Mesendoderm (in vitro differentiated cells): ENCODE measurements around the gene GMCL2.
A peak's percentile ranks its signal among the peaks of the same experiment; 100 is the strongest.
"Not testable (repeated sequence)": the region's sequence is repeated elsewhere in the genome, so short reads cannot be mapped to it uniquely, and the experiment has no call there.

Source experiments
- DNase-seq: peaks from one replicate; pipeline ENCODE4 v3.0.0; 2013
- H2AK5ac ChIP-seq: 2 replicates; pipeline ENCODE4 v1.6.1; 2013; ENCODE audit warnings: low read length, inconsistent platforms
- H2BK120ac ChIP-seq: 2 replicates; pipeline ENCODE4 v1.6.1; 2013; ENCODE audit warnings: low read depth, mild to moderate bottlenecking, low read length, moderate library complexity, mixed read lengths
- H2BK15ac ChIP-seq: replicated peaks from 2 replicates; pipeline ENCODE4 v1.6.1; 2013; ENCODE audit warnings: low read depth, mild to moderate bottlenecking, moderate library complexity
- H2BK5ac ChIP-seq: 2 replicates; pipeline ENCODE4 v1.6.1; 2013; ENCODE audit warnings: low read length, inconsistent platforms
- H3K18ac ChIP-seq: 2 replicates; pipeline ENCODE4 v1.6.1; 2013; ENCODE audit warnings: mild to moderate bottlenecking, low read length, mixed read lengths
- H3K23ac ChIP-seq: one replicate; pipeline ENCODE4 v1.6.1; 2013; ENCODE audit warnings: low read length
- H3K27ac ChIP-seq: 2 replicates; pipeline ENCODE4 v1.5.1; 2013; ENCODE audit warnings: low read depth, mild to moderate bottlenecking, inconsistent platforms, low read length, moderate library complexity
- H3K27me3 ChIP-seq: 2 replicates; pipeline ENCODE4 v1.6.1; 2013; ENCODE audit warnings: low read length, control low read depth, mild to moderate bottlenecking, inconsistent platforms; ENCODE audit not compliant: insufficient read depth, poor library complexity
- H3K36me3 ChIP-seq: 2 replicates; pipeline ENCODE4 v1.6.1; 2013; ENCODE audit warnings: low read length, inconsistent platforms; ENCODE audit not compliant: control insufficient read depth, insufficient read depth
- H3K4ac ChIP-seq: one replicate; pipeline ENCODE4 v1.6.1; 2013; ENCODE audit warnings: low read depth, mild to moderate bottlenecking, low read length, moderate library complexity
- H3K4me1 ChIP-seq: 2 replicates; pipeline ENCODE4 v1.6.1; 2013; ENCODE audit warnings: low read depth, low read length, inconsistent platforms; ENCODE audit not compliant: control insufficient read depth
- H3K4me2 ChIP-seq: 2 replicates; pipeline ENCODE4 v1.6.1; 2013; ENCODE audit warnings: low read length
- H3K4me3 ChIP-seq: 2 replicates; pipeline ENCODE4 v1.5.1; 2013; ENCODE audit warnings: mild to moderate bottlenecking, low read length
- H3K56ac ChIP-seq: one replicate; pipeline ENCODE4 v1.6.1; 2013; ENCODE audit warnings: low read length
- H3K79me1 ChIP-seq: 2 replicates; pipeline ENCODE4 v1.6.1; 2013; ENCODE audit warnings: low read length, inconsistent platforms
- H3K79me2 ChIP-seq: 2 replicates; pipeline ENCODE4 v1.6.1; 2013; ENCODE audit warnings: mild to moderate bottlenecking, low read length; ENCODE audit not compliant: control insufficient read depth, insufficient read depth
- H3K9ac ChIP-seq: 2 replicates; pipeline ENCODE4 v1.6.1; 2013; ENCODE audit warnings: low read length, inconsistent platforms
- H4K5ac ChIP-seq: one replicate; pipeline ENCODE4 v1.6.1; 2013; ENCODE audit warnings: low read length
- H4K8ac ChIP-seq: one replicate; pipeline ENCODE4 v1.6.1; 2013; ENCODE audit warnings: low read depth, mild to moderate bottlenecking, control low read depth, low read length, moderate library complexity
- WGBS: extraction: QIAGEN DNeasy Blood & Tissue Kit; methylation state at CpG from one replicate; pipeline ENCODE4 v1.1.7; 2013; ENCODE audit warnings: low lambda C conversion rate, missing lambda C conversion rate; ENCODE audit not compliant: insufficient coverage; ENCODE audit errors: extremely low coverage; 5-methylcytosine and 5-hydroxymethylcytosine counted together

Gene GMCL2

DNA sequence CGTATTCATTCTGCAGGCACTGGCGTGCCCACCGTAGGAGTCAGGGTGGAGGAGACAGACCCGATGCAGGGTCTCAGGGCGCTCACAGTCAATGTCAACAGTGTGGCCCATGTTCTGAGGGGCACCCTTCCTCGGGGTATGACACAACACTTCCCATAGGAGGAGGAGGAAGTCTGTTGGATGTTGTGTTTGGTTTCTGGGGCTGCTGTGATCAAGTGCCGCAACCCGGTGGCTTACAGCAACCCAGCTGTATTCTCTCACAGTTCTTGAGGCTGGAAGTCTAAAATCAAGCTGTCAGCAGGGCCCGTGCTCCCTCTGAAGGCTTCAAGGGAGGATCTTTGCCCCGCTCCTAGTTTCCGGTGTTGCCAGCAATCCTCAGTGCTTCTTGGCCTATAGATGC, 11.5 kb upstream of the GMCL2 start:
- Histone ChIP-seq H3K36me3 (no peaks in the 10 kb centered on the region), H2BK5ac (no peak overlapping the region), H2BK15ac (no peak overlapping the region), H2AK5ac (no peak overlapping the region), H3K27ac (no peak overlapping the region), H3K79me1 (no peaks in the 10 kb centered on the region), H3K9ac (no peak overlapping the region), H3K4me1 (no peaks in the 10 kb centered on the region), H4K5ac (no peak overlapping the region), H3K79me2 (no peaks in the 10 kb centered on the region), H3K4me3 (no peak overlapping the region), H3K23ac (no peak overlapping the region), H3K27me3 (no peaks in the 10 kb centered on the region), H3K56ac (no peak overlapping the region), H2BK120ac (no peak overlapping the region), H3K4ac (no peak overlapping the region), H4K8ac (no peak overlapping the region), H3K18ac (no peak overlapping the region), H3K4me2 (no peak overlapping the region)
- WGBS = no CpG with 5 or more reads among the region's 11 CpGs
- DNase-seq = no peak

DNA sequence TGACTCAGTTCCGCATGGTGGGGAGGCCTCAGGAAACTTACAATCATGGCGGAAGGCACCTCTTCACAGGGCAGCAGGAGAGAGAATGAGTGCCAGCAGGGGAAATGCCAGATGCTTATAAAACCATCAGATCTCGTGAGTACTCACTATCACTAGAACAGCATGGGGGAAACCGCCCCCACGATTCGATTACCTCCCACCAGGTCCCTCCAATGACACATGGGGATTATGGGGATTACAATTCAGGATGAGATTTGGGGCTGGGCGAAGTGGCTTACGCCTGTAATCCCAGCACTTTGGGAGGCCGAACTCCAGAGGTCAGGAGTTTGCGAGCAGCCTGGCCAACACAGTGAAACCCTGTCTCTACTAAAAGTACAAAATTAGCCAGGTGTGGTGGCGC, 11.0 kb upstream of the GMCL2 start:
- not testable (repeated sequence) for H3K36me3 ChIP-seq, H4K8ac ChIP-seq, H3K9ac ChIP-seq, H3K27me3 ChIP-seq, H3K23ac ChIP-seq, DNase-seq, H3K4me2 ChIP-seq, H3K4ac ChIP-seq, H3K79me2 ChIP-seq, H2BK5ac ChIP-seq, H3K4me3 ChIP-seq, H3K79me1 ChIP-seq, H3K56ac ChIP-seq, H3K18ac ChIP-seq, H4K5ac ChIP-seq, H2BK15ac ChIP-seq, H2AK5ac ChIP-seq, H3K4me1 ChIP-seq, H2BK120ac ChIP-seq, H3K27ac ChIP-seq
- WGBS = no CpG with 5 or more reads among the region's 11 CpGs

DNA sequence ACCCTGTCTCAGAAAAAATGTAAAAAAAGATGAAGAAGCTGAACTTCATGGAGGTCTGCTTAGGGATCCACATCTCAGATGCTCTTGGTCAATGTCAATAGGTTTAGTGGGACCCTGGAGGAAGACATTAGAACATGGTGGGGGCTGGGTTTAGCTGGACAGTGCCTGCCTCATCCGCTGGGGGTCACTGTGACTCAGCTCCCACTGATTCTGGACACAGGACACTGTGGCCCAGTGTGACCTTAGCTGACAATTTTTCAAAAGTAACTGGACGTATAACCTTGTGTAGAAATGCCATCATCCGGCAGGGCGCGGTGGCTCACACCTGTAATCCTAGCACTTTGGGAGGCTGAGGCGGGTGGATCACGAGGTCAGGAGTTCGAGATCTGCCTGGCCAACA, 9.8 kb upstream of the GMCL2 start:
- DNase-seq = no peak
- Histone ChIP-seq H2BK120ac (no peak overlapping the region), H3K79me2 (no peaks in the 10 kb centered on the region), H3K4ac (no peak overlapping the region), H4K8ac (no peak overlapping the region), H2BK15ac (no peak overlapping the region), H3K4me2 (no peak overlapping the region), H3K79me1 (no peaks in the 10 kb centered on the region), H3K27me3 (no peaks in the 10 kb centered on the region), H3K4me1 (no peaks in the 10 kb centered on the region), H3K18ac (no peak overlapping the region), H3K27ac (no peak overlapping the region), H4K5ac (no peak overlapping the region), H3K9ac (no peak overlapping the region), H3K4me3 (no peak overlapping the region), H2BK5ac (no peak overlapping the region), H3K23ac (no peak overlapping the region), H3K36me3 (no peaks in the 10 kb centered on the region), H3K56ac (no peak overlapping the region), H2AK5ac (no peak overlapping the region)
- no CpG with 5 or more reads among the region's 8 CpGs for WGBS

DNA sequence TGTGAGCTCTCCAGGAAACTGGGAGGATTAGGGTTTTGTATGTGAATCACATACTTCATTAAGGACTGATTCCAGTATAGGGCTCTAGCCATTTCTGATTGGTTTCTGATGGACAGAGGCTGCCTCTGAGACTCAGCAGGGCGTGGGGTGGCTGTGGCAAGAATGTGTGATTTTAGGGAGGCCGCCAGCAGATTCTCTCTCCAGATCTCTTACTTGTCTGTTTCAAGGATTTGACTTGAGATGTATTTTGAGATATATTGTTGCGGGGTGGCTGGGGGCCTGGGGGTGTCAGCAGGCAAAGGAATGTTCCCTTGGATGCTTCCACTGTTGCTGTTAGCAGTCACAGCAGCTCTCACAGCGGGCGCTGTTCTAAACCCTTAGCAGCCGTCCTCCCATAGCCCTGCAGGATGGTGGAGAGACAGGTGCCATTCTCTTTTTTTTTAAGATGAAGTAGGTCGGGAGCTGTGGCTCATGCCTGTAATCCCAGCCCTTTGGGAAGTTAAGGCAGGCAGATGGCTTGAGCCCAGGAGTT, 9.2 kb upstream of the GMCL2 start:
- H3K4me3 ChIP-seq = no peak overlapping the region
- WGBS = no CpG with 5 or more reads among the region's 7 CpGs
- H4K8ac ChIP-seq = no peak overlapping the region

DNA sequence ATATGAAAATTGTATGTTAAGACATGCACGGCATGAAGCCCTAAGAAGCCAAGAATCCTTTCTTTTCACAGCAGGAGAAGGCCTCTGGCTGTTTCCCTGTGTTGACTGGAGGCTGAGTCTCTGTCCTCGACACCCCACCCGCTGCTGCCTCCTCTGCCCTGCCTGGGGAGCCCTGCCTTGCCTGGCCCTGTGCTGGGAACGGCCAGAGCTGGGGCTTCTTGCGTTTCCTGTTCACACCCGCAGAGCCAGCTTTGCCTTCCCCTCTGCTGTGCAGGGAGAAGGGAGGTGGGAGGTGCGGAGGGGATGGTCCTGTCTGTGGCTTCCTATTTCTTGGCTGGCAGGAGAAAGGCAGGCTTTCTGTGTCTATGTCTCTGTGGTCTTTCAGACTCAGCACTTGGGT, 6.9 kb upstream of the GMCL2 start:
- DNase-seq = no peak
- Histone ChIP-seq H2BK120ac (no peak overlapping the region), H3K56ac (no peak overlapping the region), H3K79me2 (no peaks in the 10 kb centered on the region), H3K4me3 (no peak overlapping the region), H3K27me3 (no peaks in the 10 kb centered on the region), H3K36me3 (no peaks in the 10 kb centered on the region), H2BK15ac (no peak overlapping the region), H3K18ac (no peak overlapping the region), H3K4me1 (no peaks in the 10 kb centered on the region), H3K4ac (no peak overlapping the region), H3K79me1 (no peaks in the 10 kb centered on the region), H3K4me2 (no peak overlapping the region), H4K5ac (no peak overlapping the region), H4K8ac (no peak overlapping the region), H2BK5ac (no peak overlapping the region), H3K9ac (no peak overlapping the region), H2AK5ac (no peak overlapping the region), H3K27ac (no peak overlapping the region), H3K23ac (no peak overlapping the region)
- WGBS = no CpG with 5 or more reads among the region's 7 CpGs

More for the DNA sequence above, 9.2 kb upstream of the GMCL2 start:
- Histone ChIP-seq H4K5ac (no peak overlapping the region), H2AK5ac (no peak overlapping the region), H3K4me2 (no peak overlapping the region), H3K27ac (no peak overlapping the region), H3K9ac (no peak overlapping the region), H3K79me1 (no peaks in the 10 kb centered on the region), H3K79me2 (no peaks in the 10 kb centered on the region), H2BK5ac (no peak overlapping the region), H3K23ac (no peak overlapping the region), H3K56ac (no peak overlapping the region), H3K4me1 (no peaks in the 10 kb centered on the region), H3K18ac (no peak overlapping the region), H2BK15ac (no peak overlapping the region), H3K27me3 (no peaks in the 10 kb centered on the region), H3K4ac (no peak overlapping the region), H3K36me3 (no peaks in the 10 kb centered on the region), H2BK120ac (no peak overlapping the region)
- no peak for DNase-seq

DNA sequence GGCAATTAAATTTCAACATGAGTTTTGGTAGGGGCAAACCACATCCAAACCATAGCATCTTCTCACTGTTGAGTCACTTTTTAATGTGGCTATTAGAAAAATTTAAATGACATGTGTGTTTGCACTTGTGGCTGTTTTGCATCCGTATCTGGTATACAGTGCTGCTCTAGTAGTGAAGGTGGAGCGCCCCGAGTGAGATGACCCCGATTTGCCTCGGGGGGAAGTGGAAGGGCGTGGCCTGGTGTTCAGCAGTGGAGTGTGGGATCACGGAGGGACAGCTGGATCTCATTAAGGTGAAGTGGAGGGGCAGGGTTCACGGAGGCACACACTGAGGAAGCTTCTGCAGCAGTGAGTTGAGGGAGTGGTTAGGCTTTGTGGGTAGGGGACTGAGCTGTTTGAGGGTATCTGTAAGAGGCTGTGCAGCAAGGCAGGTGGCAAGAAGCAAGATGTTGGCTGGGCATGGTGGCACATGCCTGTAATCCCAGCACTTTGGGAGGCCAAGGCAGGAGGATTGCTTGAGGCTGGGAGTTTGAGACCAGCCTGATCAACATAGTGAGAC, 6.2 kb upstream of the GMCL2 start:
- no peak for DNase-seq
- Histone ChIP-seq H3K36me3 (no peaks in the 10 kb centered on the region), H2AK5ac (no peak overlapping the region), H4K5ac (no peak overlapping the region), H2BK15ac (no peak overlapping the region), H3K9ac (no peak overlapping the region), H3K18ac (no peak overlapping the region), H3K4me2 (no peak overlapping the region), H3K27ac (no peak overlapping the region), H3K4ac (no peak overlapping the region), H3K79me1 (no peaks in the 10 kb centered on the region), H3K79me2 (no peaks in the 10 kb centered on the region), H3K56ac (peak overlapping the region; percentile 27), H3K4me1 (no peaks in the 10 kb centered on the region), H4K8ac (no peak overlapping the region), H3K23ac (no peak overlapping the region), H2BK120ac (no peak overlapping the region), H3K4me3 (no peak overlapping the region), H3K27me3 (no peaks in the 10 kb centered on the region), H2BK5ac (no peak overlapping the region)
- no CpG with 5 or more reads among the region's 8 CpGs for WGBS
